GM12892 (cell line): ENCODE data around the gene CTNNBIP1.
A peak's percentile ranks its signal among the peaks of the same experiment; 100 is the strongest.

Experiments used
- DNase-seq: peaks from one replicate; pipeline ENCODE4 v3.0.0; 2011; ENCODE audit not compliant: insufficient read length
- FAIRE-seq: peaks from 2 replicates; lab custom pipeline; 2011; peaks lifted over from hg19 to GRCh38; lab: Jason Lieb, UNC
- POLR2A ChIP-seq: IDR thresholded peaks from 2 replicates; pipeline ENCODE4 v1.6.1; 2011; ENCODE audit warnings: low read depth, low read length, control low read depth
- POLR2AphosphoS5 ChIP-seq: IDR thresholded peaks from 2 replicates; pipeline ENCODE4 v1.6.1; 2011; ENCODE audit warnings: low read depth, low read length, control low read depth
- TAF1 ChIP-seq: IDR thresholded peaks from 2 replicates; pipeline ENCODE4 v1.6.1; 2011; ENCODE audit warnings: low read depth, mild to moderate bottlenecking, control low read depth, low read length, borderline replicate concordance

Gene CTNNBIP1

DNA sequence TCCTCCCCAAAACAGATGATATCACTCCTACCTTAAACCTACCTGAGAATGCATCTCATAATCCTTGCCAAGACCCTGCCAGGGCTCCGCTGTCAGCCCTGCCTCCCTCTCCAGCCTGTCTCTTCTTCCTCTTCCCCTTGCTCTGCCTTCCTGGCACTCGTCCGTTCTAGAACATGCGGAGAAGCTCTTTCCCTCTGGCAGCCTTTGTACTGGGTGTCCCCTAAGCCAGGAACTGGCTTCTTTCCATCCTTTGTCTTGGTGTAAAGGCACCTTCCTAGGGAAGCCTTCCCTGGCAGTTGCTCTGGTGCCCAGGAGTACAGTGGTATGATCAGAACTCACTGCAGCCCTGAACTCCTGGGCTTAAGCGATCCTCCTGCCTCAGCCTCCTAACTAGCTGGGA lies 36.1 kb downstream of the CTNNBIP1 start:
- no peak for DNase-seq
- no peak for TF ChIP-seq POLR2AphosphoS5
- TF ChIP-seq TAF1, result no peak
- TF ChIP-seq POLR2A, result no peak
- no peak for FAIRE-seq

DNA sequence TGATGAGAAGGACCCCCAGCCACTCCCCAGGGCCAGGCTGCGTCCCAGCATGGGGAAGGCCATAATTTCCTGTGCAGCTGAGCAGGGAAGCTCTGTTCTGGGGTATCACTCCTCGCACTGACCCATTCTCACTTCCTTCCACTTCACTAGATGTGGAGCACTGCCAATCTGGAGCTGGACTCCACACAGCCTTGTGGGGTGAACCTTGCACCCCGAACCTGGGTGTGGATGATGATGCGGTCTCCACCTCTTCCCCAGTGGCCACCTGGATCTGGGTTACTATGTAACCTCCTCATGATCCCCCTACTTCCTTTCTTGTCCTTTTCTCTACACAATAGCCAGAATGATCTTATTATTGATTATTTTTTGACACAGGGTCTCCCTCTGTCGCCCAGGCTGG lies 36.7 kb downstream of the CTNNBIP1 start:
- FAIRE-seq (no peak), DNase-seq (no peak)
- TF ChIP-seq POLR2AphosphoS5, result no peak
- TF ChIP-seq TAF1, result no peak
- TF ChIP-seq POLR2A, result no peak

DNA sequence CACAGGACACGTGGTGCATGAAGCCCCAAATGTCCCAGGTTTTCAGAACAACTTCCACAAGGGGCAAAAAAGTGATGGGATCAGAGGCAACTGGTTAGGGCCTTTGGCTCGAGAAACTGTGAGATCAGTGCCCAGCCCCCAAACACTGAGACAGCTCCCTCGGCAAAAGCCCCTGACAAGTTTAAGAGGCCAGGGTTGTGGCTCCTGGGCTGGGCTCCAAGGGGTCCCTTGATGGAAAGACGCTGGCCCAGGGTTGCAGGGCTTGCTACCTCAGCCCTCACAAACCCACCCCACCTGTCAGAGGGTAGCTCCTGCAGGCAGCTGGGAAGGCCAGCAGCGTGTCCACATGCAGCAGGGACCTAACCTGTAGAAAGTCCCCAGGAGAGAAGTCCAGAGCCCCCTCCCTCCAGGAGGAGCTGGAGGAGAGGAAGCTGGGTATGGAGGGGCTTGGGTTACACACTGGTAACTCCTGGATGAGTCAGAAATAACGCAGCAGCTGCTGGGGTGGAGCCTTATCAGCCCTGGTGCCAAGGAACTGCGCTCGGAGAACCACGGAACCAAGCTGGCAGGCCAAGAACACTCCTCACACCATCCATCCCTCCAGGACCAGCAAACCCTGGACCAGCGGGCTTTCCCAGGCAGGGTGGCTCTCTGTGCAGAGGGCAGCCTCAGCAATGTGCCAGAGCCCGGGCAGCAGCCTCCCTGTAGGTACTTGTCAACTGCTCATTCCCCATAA lies 37.5 kb downstream of the CTNNBIP1 start:
- DNase-seq (no peak), FAIRE-seq (no peak)
- TF ChIP-seq POLR2AphosphoS5 (no peak), TAF1 (no peak), POLR2A (no peak)

DNA sequence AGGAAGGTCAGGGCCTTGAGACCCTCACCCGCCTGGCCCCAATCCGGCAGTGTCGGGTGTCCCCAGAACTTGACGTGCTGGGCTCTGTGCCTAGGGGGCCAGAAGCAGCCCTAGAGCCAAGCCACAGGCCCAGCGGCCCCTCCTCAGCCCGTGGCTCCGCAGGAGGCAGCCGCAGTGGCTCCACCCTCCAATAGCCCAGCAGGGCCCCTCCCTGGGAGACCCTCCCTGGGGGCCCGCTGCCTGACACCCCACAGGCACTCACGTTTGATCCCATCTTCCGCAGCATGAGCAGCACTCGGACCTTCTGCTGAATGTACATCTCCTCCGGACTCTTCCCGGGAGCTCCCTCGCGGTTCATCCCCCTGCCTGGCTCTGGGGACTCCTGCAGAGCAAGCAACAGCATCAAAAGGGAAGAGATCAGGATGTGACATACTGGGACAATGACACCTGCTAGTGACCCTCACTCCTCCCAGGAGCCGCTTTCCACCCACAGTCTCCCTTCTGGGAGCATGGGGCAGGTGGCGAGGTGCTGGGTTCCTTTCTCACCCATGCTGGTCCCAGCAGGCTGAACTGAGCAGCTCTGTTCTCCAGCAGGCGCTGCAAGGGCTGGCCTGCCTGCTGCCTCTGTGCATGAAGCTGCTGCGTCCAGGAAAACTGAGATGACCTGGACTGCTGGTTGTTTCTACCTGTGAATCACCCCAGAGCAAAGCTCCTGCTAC lies 38.2 kb downstream of the CTNNBIP1 start:
- FAIRE-seq (no peak), DNase-seq (no peak)
- no peak for TF ChIP-seq POLR2AphosphoS5
- no peak for TF ChIP-seq POLR2A
- TF ChIP-seq TAF1, result no peak

DNA sequence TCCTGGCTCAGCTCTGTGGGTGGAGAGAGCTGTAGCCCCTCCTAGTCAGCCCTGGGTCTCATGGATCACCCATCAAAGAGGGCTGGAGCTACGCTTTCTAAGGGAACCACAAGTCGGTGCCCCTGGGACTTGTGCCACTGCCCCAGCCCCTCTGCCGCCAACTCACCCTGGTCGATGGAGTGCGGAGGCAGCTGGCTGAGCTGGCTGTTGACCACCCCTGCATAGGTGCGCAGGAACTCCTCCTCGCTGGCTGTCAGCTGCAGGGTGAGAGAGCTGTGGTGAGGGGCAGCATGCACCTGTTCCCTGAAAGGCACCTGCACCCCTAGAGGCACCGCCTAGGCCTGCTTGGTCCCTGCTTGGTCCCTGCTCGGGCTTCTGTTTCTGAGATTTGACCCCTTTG lies 39.0 kb downstream of the CTNNBIP1 start:
- no peak for TF ChIP-seq TAF1
- no peak for TF ChIP-seq POLR2AphosphoS5
- TF ChIP-seq POLR2A, result no peak
- FAIRE-seq (no peak), DNase-seq (no peak)

DNA sequence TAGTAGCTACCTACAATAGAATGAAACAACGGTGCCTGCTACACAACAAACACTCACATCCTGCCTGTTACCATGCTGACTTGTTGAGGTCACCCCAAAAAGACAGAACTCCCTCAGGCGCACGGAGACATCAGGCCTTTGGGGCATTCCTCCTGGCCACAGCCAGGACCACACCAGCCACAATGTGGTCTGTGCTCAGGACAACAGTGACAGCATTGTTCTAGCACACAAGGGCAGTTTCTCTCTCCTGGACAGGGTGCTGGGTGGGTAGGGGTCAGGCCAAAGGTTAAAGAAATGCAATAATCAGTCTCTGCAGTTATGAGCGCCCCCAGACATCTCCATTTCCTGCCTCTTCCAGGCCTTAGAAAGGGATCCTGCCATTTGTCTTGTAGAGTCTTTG lies 39.5 kb downstream of the CTNNBIP1 start:
- TF ChIP-seq TAF1 (no peak), POLR2A (no peak), POLR2AphosphoS5 (no peak)
- FAIRE-seq, result no peak
- no peak for DNase-seq

DNA sequence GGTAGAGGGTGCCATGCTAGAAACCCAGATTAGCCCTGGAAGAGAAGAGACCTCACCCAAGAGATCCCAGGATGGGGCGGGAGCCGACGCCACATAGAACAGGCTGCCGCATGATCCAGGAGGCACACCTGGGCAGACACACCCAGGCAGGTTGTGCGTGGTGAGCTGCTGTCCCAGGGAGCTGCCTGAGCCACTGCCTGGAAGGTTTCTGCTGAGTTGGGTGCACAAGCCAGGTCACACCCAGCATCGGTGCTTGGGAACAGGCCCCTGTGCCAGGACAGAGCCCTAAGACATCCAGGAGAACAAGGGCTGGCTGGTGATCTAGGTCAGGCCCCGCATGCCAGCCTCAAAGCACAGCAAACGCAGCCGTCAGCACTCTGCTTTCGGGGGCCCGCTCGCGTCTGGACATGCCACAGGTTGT lies 40.2 kb downstream of the CTNNBIP1 start:
- TF ChIP-seq POLR2A (no peak), POLR2AphosphoS5 (no peak), TAF1 (no peak)
- FAIRE-seq (no peak), DNase-seq (no peak)

DNA sequence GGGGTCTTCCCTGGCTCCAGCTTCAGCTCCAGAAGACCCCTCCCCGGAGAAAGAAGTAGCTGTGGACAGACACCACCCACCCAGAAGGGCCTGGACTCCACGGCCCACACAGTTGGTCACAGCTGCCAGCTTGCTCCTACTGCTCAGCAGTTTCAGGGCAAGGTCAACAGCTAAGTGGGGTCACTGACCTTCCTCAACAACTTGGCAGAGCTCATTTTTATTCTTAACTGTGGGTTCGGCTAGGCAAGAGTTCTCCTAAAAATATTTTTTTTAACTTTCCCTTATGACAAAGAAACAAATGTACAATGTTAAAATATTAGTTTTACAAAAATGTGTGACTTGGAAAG lies 41.9 kb downstream of the CTNNBIP1 start:
- TF ChIP-seq TAF1 (no peak), POLR2AphosphoS5 (no peak), POLR2A (no peak)
- FAIRE-seq (no peak), DNase-seq (no peak)

DNA sequence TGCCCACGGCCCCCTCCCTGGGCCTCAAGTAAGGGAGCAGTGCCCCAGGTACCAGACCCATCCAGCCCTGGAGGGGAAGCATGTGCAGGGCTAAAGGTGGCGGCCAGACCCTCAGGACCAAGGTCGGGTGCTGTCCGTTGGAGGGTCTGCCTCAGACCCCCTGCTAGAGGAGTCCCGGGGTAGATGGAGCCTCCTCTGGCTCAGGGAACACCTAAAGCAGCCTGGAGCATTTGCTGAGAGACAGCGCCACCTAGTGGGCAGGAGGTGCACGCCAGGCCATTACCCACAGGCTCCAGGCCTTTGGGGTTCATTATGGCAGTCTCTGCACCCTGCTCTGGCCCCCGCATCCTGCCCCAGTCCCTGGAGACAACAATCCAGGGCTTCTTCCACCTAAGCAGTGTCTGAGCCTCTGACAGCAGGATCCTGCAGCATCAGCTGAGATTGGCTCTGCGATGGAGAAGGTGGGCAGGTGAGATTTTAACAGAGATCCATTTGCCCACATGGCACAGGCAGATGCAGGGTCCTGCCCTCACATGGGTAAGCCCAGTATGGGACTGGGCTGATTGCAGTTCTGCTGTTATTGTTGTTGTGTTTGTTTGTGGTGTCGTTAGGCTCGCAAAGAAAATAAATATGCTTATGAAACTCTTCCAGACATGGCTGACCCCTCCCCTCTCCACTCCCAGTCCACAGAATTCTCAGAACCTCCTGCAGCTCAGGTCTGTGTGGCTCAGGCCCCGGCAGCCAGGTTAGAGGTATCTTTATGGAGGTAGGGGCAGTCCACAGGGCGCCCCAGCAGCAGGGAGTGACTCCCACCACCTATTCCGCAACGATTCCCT lies 42.4 kb downstream of the CTNNBIP1 start:
- peak; percentile 85 for DNase-seq
- TF ChIP-seq POLR2AphosphoS5, result no peak
- no peak for TF ChIP-seq TAF1
- no peak for TF ChIP-seq POLR2A
- peak; percentile 97 for FAIRE-seq

DNA sequence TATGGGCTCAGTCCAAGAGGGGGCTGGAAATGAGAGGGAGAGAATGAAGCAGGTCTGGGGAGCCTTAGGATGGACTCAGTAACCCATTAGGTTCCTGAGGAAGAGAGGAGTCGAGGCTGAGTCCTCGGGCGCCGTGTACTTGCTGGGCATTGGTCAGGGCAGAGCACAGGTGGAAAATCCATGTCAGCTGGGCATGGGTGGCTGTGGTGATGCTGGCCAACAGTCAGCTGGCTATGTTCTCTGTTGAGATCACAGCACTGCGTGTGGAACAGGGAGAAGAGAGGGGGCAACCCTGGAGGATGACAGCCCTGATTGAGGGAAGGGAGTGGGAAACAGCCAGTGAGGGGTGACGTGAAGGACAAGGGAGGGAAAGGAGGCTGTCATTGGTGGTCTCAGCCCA lies 43.2 kb downstream of the CTNNBIP1 start:
- DNase-seq, result no peak
- no peak for FAIRE-seq
- TF ChIP-seq POLR2AphosphoS5 (no peak), POLR2A (no peak), TAF1 (no peak)

DNA sequence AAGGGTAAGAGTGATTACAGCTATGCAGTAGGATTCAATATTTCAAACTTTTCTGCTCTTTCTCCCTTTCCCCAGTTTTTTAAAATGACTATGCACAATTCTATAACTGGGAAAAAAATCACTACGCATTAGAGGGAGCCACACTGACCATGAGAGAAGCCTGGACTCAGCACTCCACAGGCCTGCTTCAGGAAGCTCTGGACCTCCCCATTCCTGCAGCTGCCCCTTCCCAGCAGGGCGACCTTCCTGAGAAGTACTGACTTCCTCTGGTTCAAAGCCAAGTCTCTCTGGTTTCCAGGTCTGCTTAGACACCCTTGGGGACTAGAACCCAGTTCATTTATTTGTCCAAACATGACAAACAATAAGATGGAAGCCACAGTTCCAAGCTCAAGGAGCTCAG lies 44.3 kb downstream of the CTNNBIP1 start:
- FAIRE-seq, result no peak

More for the DNA sequence above, 44.3 kb downstream of the CTNNBIP1 start:
- TF ChIP-seq TAF1, result no peak
- TF ChIP-seq POLR2AphosphoS5, result no peak
- no peak for TF ChIP-seq POLR2A
- no peak for DNase-seq
